ENCODE data around the gene ATP13A5.

Gene ATP13A5

GRCh38 chr3:193344486-193344885 lies 34.1 kb downstream of the ATP13A5 start:
- no peak for DNase-seq

- no peak for DNase-seq
Measured at GRCh38 chr3:193343726-193344222, 34.8 kb downstream of the ATP13A5 start.

GRCh38 chr3:193342551-193342950 lies 36.0 kb downstream of the ATP13A5 start:
- no peak for DNase-seq

- no peak for DNase-seq
Measured at GRCh38 chr3:193335031-193335430, 43.5 kb downstream of the ATP13A5 start.

- DNase-seq = no peak
Measured at GRCh38 chr3:193333229-193333628, 45.3 kb downstream of the ATP13A5 start.

- no peak for DNase-seq
Measured at GRCh38 chr3:193330555-193331204, 47.9 kb downstream of the ATP13A5 start.

- no peak for DNase-seq
Measured at GRCh38 chr3:193317682-193318300, 60.8 kb downstream of the ATP13A5 start.

GRCh38 chr3:193314161-193314560 lies 64.4 kb downstream of the ATP13A5 start:
- no peak for DNase-seq

GRCh38 chr3:193313061-193313958 lies 65.2 kb downstream of the ATP13A5 start:
- no peak for DNase-seq

- DNase-seq = no peak
Measured at GRCh38 chr3:193310914-193311723, 67.4 kb downstream of the ATP13A5 start.

- no peak for DNase-seq
Measured at GRCh38 chr3:193305356-193305755, 73.2 kb downstream of the ATP13A5 start.

- no peak for DNase-seq
Measured at GRCh38 chr3:193301433-193301832, 77.1 kb downstream of the ATP13A5 start.

GRCh38 chr3:193297421-193297820 lies 81.1 kb downstream of the ATP13A5 start:
- DNase-seq = no peak

GRCh38 chr3:193295985-193296384 lies 82.6 kb downstream of the ATP13A5 start:
- no peak for DNase-seq

- no peak for DNase-seq
Measured at GRCh38 chr3:193292386-193292785, 86.2 kb downstream of the ATP13A5 start.

- DNase-seq = no peak
Measured at GRCh38 chr3:193271101-193271840, 107.3 kb downstream of the ATP13A5 start.

GRCh38 chr3:193270451-193270850 lies 108.1 kb downstream of the ATP13A5 start:
- DNase-seq = no peak

GRCh38 chr3:193269343-193270028 lies 109.1 kb downstream of the ATP13A5 start:
- no peak for DNase-seq

- DNase-seq = no peak
Measured at GRCh38 chr3:193262707-193263106, 115.8 kb downstream of the ATP13A5 start.

- no peak for DNase-seq
Measured at GRCh38 chr3:193261970-193262369, 116.6 kb downstream of the ATP13A5 start.

- DNase-seq = no peak
Measured at GRCh38 chr3:193253986-193254660, 124.4 kb downstream of the ATP13A5 start.
